ENCODE results near the gene SLC25A25. TPM values are rescaled to one million over a fixed set of nuclear protein-coding genes. Genes with fewer than 3 reads are reported as not detected.
A peak's percentile ranks its signal among the peaks of the same experiment; 100 is the strongest.

The SLC25A25 gene
- total and polyA plus RNA-seq, 10 of the 15 experiments (the other 5 are each of a cell fraction or from before 2014, with no cell fraction given), result 0.04 to 17.1 (median 12.4) TPM; not detected in 1

DNA sequence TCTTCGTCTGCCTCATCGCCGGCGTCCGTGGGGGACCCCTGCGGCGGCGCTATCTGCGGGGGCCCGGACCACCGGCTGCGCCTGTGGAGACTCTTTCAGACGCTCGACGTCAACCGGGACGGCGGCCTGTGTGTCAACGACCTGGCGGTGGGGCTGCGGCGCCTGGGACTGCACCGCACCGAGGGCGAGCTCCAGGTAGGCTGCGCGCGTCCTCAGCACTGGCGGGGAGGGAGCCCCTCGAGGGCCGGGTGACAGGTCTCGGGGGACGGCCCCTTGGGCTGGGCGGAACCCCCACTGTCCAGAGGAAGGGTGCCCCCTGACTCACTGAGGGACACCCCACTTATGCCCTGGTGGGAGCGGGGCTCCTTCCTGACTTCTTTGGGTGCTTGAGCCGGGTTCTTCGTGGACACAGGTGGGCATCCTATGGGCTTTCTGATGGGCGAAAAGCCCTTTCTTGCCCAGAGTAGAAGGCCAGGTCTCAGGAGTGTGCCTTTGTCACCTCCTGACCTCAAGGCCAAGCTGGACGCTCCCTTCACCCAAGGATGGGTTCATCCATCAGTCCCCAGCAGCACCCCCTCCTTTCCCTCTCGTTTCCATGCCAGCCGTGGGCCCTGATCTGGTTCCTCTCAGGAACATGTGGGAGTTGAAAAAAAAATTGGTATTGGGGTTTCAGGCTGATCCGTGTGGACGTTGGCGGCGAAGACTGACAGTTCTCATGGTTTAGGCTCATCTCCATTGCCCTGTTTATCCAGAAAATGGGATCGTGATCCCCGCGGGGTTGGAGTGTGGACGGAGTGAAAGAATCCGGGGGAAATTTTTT, 564 bp downstream of the SLC25A25 start (continued):
- TF ChIP-seq, protein P1, sequence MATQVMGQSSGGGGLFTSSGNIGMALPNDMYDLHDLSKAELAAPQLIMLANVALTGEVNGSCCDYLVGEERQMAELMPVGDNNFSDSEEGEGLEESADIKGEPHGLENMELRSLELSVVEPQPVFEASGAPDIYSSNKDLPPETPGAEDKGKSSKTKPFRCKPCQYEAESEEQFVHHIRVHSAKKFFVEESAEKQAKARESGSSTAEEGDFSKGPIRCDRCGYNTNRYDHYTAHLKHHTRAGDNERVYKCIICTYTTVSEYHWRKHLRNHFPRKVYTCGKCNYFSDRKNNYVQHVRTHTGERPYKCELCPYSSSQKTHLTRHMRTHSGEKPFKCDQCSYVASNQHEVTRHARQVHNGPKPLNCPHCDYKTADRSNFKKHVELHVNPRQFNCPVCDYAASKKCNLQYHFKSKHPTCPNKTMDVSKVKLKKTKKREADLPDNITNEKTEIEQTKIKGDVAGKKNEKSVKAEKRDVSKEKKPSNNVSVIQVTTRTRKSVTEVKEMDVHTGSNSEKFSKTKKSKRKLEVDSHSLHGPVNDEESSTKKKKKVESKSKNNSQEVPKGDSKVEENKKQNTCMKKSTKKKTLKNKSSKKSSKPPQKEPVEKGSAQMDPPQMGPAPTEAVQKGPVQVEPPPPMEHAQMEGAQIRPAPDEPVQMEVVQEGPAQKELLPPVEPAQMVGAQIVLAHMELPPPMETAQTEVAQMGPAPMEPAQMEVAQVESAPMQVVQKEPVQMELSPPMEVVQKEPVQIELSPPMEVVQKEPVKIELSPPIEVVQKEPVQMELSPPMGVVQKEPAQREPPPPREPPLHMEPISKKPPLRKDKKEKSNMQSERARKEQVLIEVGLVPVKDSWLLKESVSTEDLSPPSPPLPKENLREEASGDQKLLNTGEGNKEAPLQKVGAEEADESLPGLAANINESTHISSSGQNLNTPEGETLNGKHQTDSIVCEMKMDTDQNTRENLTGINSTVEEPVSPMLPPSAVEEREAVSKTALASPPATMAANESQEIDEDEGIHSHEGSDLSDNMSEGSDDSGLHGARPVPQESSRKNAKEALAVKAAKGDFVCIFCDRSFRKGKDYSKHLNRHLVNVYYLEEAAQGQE (IDR thresholded peaks at IDR 0.05; ENCODE audit: low read depth, low read length), result no peak
- no peak for TF ChIP-seq MTA2 (IDR thresholded peaks at IDR 0.05; ENCODE audit: low read depth)

GRCh38 chr9:128070874-128071273, 2.8 kb downstream of the SLC25A25 start:
- no TSS peak for BruUV-seq (replicated peaks)
- H3K4me1 ChIP-seq (ENCODE audit: control insufficient read depth, insufficient read depth, low read length), result peaks cover 31% of the 10 kb centered on the region
- CTCF ChIA-PET, result interaction anchor here (3.2 to 5.3 kb wide), 2 partner anchors 13 to 36 kb away, joined by 20 to 33 read pairs; no protein-coding TSS in a partner anchor

More at GRCh38 chr9:128070874-128071273, 2.8 kb downstream of the SLC25A25 start:
- ChIA-PET POLR2A (interaction anchor here (0.6 to 1.4 kb wide), 3 partner anchors 46 to 1861 kb away, joined by 3 to 4 read pairs (median 3); no protein-coding TSS in a partner anchor), SMC1A (ENCODE audit: uncharacterized antibody, unreplicated experiment) (interaction anchor here (2.0 to 5.1 kb wide), 2 partner anchors 23 to 37 kb away, joined by 9 to 21 read pairs; no protein-coding TSS in a partner anchor), RAD21 (ENCODE audit: unreplicated experiment) (interaction anchor here (1.6 kb wide), 1 partner anchor 91 kb away, joined by 3 read pairs; no protein-coding TSS in a partner anchor)
- no peaks in the 10 kb centered on the region for H3K9me3 ChIP-seq (replicated peaks; ENCODE audit: control insufficient read depth, insufficient read depth, low read length)
- peaks cover 76% of the 10 kb centered on the region for H3K79me2 ChIP-seq (ENCODE audit: control insufficient read depth, insufficient read depth, low read length)
- no peak for ATAC-seq
- no peak for FAIRE-seq
- in situ Hi-C loops (cut with MboI), result no loop called here
- no peaks in the 10 kb centered on the region for H4K20me1 ChIP-seq (ENCODE audit: control insufficient read depth, insufficient read depth)
- WGBS (ENCODE audit: insufficient coverage, insufficient replicate concordance, low lambda C conversion rate, missing lambda C conversion rate), result 81% methylated on average over 7 of the region's 7 CpGs
- intact Hi-C loops (cut with micrococcal nuclease; ENCODE audit: unreplicated experiment), result no loop called here
- no peak overlapping the region for H2AFZ ChIP-seq (ENCODE audit: control insufficient read depth, low read depth, low read length)
- no peaks in the 10 kb centered on the region for H3K27me3 ChIP-seq (replicated peaks in 1 of 2; ENCODE audit: control insufficient read depth in 2 of 2, insufficient read depth in 2 of 2, low read length in 1 of 2)
- H3K27ac ChIP-seq (ENCODE audit: control insufficient read depth, insufficient read depth), result peak overlapping the region; percentile 57; the same call in 1 of the 2 replicates
- DNase-seq (ENCODE audit: low read depth, low spot score), result no peak
- TF ChIP-seq ELK1 (IDR thresholded peaks at IDR 0.05; ENCODE audit: low read depth, low read length), result no peak
- 0 out of 2 replicates have a peak, but pooled peaks have one; percentile 7 for TF ChIP-seq NBN (IDR thresholded peaks at IDR 0.05)
- TF ChIP-seq IRF3 (IDR thresholded peaks at IDR 0.05), result no peak
- TF ChIP-seq ETV6 (conservative IDR thresholded peaks at IDR 0.05 in 1 of 2, IDR thresholded peaks at IDR 0.05 in 1 of 2; ENCODE audit: borderline replicate concordance in 1 of 2, low read depth in 1 of 2), result no peak
- peak; percentile 59; the same call in 1 of the 2 replicates for TF ChIP-seq MLLT1 (IDR thresholded peaks at IDR 0.05)
- H3K36me3 ChIP-seq (ENCODE audit: control insufficient read depth in 2 of 2, insufficient read depth in 2 of 2, low read length in 1 of 2), result no peaks in the 10 kb centered on the region
- H3K4me2 ChIP-seq (ENCODE audit: control insufficient read depth, insufficient read depth), result peak overlapping the region; percentile 82
- H3K4me3 ChIP-seq, result peak overlapping the region; percentile 40; the same call in 1 of the 2 replicates
- H3K9ac ChIP-seq (ENCODE audit: control insufficient read depth, insufficient read depth, low read length), result peak overlapping the region; percentile 7; the same call in 1 of the 2 replicates

Data from GM12878 (cell line).